Measurements from ENCODE around the gene SHMT2. TPM values are rescaled to one million over a fixed set of nuclear protein-coding genes. Genes with fewer than 3 reads are reported as not detected.

Gene SHMT2
- total and polyA plus RNA-seq, 9 of the 15 experiments (the other 6 are each of a cell fraction or from before 2014, with no cell fraction given) = 46.1 to 319 (median 115) TPM

- TF ChIP-seq RERE (CRISPR knock-in tag; IDR thresholded peaks at IDR 0.05; ENCODE audit: borderline replicate concordance) (no peak), ZBTB34 (CRISPR knock-in tag; IDR thresholded peaks at IDR 0.05) (no peak), ZNF280A (IDR thresholded peaks at IDR 0.05; ENCODE audit: low read depth, partially characterized antibody) (no peak), NEUROD1 (IDR thresholded peaks at IDR 0.05; ENCODE audit: borderline replicate concordance, low read depth, low read length, partially characterized antibody) (no peak)
Observed at GRCh38 chr12:57234571-57235016, 5.1 kb downstream of the SHMT2 start (continued).

All from K562 (cell line).